Activated naive CD4-positive, alpha-beta T cell treated with Interleukin-2 at 50 U/mL for 16 hours (primary cell): ENCODE measurements around the gene ADGRG1.

ENCODE experiments used
- DNase-seq: peaks from one replicate; pipeline ENCODE4 v3.0.0-alpha.2; 2020

The ADGRG1 gene

DNA sequence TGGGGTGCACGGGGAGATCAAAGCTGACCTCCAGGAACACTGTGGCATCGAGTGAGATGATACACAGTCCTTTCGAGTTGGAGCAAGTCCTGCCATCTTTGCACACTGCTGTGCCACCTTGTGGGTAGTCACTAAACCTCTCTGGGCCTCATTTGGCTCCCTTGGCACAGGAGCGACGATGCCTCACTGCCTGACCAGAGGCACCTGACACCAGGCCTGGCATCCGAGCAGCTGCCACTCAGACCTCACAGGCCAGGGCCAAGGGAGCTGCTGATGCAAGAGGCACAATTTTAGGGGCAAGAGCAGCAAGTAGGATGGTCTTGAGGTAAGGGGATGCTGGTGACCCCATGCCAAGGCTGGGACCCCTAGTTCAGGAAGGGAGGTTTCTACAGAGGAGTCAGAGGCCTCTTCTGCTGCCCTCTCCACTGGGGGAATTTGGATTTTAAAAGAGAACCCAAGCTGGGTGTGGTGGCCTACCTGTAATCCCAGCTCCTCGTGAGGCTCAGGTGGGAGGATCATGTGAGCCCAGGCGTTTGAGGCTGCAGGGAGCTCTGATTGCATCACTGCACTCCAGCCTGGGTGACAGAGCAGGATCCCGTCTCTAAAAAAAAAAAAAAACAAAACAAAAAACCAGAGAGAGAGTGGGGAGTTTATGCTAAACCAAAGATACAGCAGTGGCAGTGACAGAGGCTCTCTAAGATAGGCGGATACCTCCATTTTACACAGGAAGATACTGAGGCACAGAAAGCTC is 6.7 kb upstream of the ADGRG1 start:
- no peak for DNase-seq

DNA sequence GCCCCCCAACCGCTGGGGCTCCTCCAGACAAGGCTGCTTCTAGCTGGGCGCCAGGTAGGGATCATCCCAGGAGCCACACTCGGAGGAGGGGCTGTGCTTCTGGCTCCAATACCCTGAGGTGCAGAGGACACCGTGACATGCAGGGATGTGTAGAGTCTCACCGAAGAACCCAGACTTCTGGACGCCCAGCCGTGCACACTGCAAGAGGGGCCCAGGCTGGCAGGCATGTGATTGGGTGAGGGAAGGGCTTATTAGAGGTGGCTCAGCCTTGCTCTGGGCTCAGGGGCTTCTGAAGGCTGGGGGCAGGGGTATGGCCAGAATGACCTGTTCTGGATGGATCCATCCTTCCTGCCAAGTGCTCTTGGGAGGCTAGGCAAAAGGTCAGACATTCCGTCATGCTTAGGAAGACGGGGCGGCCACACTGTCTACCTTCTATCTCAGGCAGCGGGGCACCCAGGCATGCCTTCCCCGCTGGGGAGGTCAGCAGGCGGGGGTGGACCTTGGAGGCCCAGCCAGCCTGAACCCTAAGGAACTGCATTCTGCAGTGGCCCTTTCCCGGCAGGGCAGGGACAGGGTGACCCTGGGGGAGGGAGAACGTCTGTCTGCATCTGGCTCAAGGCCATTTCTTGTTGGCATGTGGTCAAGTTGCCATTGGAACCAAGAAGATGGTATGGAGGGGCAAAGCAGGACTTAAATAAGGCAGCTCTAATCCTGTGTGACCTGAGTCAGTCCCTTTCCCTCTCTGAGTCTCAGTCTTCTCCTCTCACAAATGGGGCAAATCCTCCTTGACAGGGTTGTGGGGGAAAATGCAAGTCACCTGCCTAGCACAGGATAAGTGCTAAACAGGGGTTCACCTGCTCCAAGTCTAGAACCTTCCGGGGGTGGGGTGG is 5.8 kb upstream of the ADGRG1 start:
- DNase-seq = no peak

DNA sequence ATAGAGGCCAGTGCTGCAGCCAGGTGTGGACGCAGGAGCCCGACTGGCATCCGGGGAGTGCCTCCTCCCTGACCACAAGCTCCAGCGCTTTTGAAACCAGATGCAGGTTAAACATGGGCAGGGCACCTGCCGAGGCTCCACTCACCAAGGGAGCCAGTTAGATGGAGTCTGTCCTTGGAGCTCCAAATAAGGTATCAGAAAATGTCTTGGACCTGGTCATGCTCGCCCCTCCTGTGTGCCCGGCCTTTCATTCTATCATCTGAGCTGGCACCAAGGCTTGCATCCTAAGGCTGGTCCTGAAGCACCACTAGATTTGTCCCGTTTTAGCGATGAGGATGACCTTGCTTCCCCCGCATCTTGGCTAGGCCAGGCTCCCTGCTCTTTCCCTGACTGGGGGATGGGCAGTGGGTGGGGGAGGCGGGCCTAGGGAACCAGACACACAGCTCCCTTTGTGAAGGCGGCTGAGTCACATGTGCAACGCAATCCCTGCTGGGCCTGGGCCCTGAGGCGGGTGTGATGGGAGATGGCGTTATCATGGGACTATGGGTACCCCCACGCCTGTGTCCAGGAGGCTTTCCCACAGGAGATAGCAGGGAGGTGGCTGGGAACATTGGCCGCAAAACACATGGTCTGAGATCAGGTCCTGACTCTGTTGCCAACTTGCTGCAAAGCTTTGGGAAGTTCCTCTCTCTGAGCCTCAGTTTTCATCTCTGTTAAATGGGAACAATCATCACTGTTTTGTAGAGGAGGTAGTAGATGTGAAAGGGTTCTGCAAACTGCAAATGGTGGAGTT is 5.0 kb upstream of the ADGRG1 start:
- no peak for DNase-seq

DNA sequence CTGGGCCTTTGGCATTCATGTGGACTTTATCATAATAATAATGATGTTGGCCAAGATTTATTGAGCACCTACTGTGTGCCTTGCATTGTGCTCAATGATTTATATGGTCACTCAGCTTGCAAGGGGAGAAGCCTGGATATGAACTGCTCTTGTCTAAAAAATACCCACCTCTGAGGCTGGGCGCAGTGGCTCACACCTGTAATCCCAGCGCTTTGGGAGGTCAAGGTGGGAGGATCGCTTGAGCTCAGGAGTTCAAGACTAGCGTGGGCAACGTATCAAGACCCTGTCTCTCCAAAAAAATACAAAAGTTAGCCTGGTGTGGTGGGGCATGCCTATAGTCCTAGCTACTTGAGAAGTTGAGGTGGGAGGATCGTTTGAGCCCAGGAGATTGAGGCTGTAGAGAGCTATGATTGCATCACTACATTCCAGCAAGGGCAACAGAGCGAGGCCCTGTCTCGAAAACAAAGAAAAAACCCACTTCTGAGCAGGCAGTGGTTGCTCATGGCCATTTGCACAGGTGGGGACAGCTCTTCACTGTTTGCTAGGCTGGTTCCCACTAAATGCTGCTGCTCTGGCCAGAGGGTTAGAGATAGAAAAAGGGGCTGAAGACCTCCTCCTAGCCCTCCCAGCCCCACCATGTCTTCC is 4.3 kb upstream of the ADGRG1 start:
- DNase-seq = no peak

DNA sequence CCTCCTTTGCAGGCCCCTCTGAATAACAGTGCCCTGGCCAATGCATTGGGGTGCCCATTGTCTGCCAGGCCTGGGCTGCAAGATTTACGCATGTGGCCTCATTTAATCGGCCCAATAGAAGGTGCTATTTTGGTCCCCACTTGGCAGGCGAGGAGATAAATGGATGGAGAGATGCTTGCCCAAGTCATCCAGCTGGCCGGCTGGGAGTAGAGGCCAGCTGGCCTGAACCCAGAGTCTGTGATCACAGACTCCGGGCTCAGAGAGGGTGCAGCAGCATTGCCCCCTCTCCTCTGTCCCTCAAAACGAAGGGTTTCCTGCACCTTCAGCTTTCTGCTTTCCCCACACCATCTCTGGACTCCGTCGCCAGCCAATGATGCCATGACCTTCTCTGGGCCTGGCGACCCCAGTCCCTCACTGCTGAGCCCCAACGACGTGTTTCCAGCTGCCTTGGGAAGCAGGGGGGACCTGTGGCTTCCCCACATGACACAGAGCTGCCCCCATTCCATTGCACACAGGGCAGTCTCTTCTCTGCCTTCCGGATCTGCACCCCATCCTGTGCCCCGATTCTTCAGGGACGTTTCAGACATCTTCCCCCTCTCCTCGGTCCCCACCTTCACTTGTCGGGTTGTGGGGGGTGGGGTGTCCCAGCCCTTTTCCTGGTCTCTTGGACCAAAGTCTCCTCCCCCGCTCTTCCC is 3.5 kb upstream of the ADGRG1 start:
- DNase-seq = no peak

DNA sequence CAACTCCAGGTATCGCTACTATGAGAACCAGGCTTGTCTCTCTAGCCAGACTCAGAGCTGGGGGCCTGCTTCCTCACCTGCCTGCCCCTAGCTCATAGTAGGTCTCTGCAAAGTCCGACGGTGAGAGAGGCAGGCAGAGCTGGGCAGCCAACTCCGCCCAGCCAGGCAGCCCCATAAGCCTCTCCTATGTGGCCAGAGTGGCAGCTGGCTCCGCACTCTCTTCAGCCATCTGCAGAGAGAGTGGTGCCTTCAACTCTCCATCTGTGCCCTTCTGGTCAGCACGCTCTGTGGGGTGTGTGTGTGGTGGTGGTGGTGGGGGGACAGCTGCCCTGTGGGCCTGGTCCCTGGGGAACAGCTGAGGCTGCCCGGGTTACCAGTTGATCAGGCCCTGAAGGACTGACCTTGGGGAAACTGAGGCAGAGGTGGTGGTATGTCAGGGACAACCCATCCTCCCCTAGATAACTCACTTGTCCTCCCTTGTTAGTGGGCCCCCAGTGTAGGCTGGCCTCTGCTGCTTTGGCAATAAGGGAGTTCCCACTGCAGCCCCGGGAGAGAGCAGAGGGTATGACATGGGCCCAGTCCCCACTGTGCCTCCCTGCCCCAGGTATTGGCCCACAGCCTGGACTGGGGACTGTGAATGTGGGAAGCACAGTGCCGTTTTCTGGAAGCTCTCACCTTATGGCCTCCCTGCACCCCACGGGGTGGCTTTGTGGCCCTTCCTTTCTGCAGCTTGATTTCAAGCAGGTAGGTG is 1.8 kb upstream of the ADGRG1 start:
- no peak for DNase-seq

DNA sequence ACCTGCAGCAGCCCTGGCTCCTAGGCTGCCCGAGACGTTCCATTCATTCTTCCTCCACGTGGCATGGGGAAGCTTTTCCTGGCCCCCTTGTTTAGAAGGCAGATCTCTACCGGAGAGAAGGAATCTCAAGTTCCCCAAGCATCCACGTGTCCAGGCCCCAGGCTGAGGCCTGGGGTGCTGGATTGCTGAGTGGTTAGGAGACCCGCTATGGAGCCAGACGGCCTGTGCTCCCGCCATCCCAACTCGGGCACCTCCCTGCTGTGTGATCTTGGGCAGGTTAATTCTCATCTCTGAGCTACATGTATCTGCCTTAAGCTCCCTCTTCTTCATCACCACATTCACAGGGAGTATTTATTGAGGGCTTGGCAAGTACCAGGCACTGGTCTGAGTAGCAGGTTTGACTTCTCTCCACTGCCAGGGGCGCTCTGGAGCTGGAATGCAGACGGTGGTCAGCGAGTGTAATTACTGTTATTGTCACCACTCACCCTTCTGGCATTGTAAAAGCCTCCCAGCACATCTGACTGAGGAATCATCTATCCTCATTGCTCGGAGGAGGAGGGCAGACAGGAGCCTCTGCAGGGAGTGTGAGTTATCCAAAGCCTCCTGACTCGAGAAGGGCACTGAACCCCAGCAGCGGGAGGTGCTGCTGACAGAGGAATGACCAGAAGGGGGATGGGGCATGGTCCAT is 1.1 kb upstream of the ADGRG1 start:
- no peak for DNase-seq

DNA sequence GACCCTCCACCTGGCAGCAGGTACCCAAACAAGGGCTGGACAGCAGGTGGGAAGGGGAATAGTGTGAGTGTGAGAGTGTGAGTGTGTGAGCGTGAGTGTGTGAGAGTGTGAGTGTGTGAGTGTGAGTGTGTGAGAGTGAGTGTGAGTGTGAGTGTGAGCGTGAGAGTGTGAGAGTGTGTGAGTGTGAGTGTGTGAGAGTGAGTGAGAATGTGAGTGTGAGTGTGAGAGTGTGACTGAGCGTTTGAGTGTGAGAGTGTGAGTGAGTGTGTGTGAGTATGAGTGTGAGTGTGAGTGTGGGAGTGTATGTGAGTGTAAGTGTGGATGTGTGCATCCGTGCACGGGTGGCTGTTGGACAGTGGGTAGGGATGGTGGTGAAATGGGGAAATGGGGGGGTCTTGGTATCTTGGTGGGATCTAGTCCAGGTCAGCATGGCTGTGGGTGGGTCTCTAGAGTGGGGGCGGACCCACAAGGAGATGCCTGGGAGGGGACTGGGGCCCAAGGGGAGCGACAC is 408 bp downstream of the ADGRG1 start:
- DNase-seq = no peak

DNA sequence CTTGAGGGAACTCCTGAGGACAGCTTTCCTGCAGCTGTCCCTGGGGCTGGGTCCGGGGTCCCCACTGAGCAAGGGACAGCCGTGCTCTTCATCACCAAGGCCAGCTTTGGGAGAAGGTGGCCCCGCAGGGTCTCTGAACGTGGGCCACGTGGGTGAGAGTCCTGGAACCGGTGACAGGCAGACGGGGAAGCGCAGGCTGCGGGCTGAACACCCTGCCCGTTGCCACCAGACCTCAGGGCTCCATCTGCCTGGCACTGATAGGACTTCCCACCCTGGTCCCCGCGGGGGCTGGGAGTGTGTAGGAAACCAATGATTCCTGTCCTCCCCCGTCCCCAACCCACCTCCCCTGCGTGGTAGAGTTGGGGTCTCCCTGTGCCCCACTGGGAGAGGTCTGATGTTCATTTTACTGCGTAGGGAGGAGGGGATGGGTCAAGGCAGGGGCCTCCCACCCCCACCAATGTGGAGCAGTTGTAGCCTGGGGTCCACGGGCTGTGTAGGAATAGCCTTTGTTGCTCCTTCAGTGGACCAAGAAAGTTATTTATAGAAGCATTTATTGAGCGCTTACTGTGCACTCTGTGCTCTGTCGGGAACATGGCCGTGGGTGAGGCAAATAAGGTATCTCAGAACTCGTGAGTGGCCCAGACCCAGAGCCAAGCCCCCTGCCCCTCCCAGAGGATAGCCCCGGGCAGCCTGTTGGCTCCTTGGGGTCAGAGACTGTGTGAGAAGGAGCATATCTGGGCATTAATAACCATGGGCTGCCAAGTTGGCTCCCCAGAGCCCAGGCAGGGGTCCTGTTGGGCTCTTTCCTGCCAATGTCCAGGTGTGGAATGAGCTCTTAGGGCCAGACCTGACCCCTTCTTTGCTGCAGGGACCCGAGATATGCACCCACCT is 1.3 kb downstream of the ADGRG1 start:
- no peak for DNase-seq

DNA sequence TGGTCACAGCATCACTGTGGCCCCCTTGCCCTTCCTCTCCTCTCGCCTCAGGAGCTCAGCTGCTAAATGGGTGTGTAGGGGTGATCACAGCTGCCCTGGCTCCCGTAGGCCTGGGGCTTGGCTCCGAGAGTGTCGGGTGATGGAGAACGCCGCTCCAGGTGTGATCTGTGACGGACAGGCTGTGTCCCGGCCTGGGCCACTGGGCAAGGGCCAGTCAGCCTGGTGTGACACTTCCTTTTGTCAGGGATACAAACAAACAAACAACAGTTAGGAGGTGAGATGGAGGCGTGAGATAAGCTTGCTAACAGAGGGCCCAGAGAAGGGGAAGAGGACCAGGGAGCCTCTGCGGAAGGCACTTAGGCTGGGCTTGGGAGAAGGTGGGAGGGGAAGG is 2.0 kb downstream of the ADGRG1 start:
- DNase-seq = no peak

DNA sequence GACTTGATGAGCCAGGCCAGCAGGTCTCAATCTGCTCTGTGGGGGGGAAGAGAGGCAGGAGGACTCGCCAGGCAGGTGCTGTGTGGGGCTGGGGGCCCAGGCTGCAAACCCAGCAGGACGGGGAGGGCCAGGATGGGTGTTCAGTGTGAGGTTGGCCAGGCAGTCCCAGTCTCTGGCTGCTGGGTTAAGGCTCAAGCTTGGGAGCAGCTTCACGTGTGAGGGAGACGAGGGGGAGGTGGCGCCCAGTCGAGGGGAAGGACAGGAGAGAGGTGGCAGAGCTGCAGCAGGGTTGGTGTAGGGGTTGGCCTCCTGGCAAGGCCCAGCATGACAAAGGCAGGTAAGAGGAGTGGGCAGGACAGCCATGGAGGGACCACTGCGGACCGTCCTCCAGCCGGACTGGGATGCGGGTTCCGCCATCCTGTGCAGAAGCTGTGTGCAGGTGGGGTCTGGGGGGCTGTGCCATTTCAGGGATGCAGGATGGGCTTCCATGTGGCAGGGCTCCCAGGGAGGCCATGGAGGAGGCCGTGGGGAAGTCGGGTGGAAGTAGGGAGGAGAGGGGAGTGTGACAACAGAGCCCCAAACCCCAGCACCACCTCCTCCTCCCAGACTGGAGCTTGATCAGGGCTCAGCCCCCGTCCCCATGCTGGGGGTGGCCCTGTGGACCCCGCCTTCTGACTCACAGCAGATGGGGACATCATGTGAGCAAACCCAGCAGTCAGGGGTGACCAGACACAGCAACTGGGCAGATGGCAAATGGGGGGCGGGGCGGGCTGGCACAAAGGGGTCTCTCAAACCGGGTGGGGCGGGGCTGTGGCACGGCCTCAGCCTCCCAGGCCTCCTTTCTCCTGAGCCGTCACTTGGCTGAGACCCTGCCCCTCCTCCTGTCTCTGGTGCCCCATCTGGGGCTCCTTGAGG is 2.8 kb downstream of the ADGRG1 start:
- DNase-seq = no peak

DNA sequence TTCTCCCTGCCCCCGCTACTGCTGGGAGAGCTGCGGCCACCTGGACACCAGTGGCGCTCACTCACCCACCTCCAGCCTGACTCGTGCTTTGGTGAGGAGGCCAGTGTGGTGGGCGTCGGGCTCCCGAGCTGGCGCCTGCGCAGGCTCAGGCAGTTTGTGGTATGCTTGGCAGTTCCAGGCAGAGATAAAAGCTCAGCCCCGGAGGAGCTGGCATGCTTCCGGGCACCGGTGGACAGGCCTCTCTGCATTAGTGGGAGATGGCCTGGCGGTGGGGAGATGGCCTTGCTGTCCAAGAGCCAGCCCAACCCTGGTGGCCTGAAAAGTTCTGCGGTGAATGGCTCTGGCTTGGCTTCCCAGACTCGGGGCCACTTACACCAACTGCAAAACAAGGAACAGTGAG is 4.1 kb downstream of the ADGRG1 start:
- DNase-seq = no peak

DNA sequence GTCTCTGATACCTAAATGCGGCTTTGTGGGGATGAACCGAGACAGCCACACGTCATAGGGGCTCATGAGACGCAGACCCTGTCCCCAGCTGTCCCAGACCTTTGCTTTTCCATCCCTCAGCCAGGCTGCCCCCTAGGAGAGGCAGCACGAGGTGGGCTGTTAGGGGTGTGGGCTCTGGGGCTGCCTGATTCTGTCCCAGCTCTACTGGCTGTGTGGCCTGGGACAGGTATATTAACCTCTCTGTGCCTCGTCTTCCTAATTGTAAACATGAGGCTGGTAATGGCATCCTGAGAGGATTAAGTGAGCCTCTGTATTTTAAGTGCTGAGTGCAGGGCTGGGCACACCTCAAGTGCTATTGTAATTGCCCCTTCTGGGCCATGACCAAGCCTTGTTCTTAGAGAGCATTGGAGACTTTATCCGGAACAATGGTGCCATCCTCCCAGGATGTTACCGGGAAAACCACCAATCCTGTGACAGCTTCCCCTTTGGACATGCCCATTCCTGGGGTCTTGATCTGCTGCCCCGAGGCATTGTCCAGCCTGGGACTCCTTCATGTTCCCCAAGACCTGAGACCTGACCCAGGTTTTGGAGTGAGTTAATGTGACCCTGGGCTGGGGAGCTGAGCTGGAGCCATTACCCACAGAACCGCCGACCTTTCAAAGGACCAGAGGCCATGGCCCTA is 5.1 kb downstream of the ADGRG1 start:
- DNase-seq = no peak

DNA sequence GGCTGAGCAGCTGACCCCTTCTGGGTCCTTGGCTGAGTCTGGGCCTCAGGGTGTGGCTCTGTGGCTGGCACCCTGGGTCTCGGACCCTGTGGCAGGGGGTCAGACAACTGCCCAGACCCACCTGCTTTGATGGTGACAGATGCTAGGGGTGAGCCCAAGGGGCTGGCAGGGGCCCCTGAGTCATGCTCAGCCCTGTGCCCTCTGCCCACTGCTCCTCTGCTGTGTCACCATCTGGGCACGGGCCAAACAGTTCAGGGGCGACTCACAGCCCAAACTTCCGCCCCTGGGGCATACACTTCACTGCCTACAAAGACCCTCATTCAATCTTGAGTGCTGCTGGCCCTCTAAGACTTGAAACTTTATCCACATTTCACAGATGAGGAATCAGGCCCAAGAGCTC is 5.7 kb downstream of the ADGRG1 start:
- no peak for DNase-seq

DNA sequence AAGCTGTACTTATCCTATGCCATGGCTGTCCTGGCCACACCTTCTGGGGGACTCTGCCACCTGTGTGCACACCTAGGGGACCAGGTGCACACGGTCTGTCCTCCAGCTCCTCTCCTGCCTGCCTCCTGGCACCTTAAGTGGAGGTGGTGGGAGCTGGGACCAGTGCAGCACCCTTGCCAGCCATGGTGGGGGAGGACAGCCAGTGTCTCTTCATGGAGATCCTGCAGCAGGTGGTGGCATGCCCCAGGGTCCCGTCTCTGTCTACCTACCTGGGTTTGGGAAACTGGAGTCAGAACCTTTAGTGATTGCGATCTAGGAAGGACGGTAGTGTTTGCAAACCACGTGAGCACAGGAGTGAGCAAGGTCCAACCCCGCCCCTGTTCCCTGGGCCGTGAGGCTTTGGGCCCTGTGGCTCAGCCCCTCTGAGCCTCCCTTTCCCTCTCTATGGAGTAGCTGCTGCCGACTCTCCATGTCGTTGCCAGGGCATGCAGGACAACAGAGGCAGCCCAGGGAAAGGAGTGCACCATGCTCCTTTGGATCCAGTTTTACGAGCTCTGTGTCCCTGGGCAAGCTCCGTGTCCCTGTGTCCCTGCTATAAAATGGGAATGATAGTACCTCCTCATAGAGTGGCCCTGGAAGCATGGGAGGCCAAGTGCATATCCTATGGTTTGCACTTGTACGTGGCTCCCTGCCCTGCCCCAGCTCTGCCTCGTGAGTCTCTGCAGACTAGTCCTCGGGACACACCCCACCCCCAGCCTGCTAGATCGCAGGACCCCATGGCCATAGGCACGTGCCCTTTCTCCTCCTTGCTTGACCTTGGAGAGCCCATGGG is 7.1 kb downstream of the ADGRG1 start:
- no peak for DNase-seq

DNA sequence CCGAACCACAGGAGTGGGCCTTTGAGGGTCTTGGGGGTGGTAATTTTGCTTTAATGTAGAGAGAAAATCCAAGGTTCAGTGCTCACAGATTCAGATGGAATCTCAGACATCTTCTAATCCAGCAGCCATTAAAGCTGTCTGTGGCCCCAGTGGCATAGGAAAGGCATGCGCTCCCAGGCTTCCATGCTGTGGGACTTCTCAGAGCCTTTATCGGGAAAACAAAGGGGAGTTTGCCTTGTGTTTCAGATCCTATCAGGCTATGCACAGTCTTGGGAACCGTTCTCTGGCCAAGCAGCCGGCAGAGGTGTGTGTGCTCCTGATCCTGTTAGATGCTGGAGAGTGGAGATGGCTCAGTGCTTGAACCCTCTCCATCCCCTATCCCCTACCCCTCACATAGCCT is 7.8 kb downstream of the ADGRG1 start:
- DNase-seq = no peak

DNA sequence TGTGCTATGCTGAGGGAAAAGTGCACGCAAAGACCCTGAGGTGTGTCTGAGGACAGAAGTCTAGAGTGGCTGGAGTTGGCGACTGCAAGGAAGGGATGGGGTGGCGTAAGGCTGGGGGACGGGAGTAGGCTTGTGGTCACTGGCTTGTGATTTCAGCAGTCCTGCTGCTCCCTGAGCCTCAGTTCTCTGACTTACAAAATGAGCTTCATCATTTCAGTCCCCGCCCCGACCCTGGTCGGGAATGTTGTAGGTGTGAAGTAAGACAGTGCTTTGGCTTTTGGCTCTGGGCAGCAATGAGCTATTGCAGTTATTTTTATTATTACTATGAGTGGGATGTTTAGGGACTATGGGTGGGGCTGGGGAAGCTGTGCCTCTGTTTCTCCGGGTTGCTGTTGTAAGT is 8.6 kb downstream of the ADGRG1 start:
- DNase-seq = no peak
